HG03558 (cell line): Measurements from ENCODE around the gene DPCD.

Source experiments
- ATAC-seq: cut with Tn5 transposase; IDR thresholded peaks from one replicate; pipeline ENCODE4 v1.9.1; 2021; ENCODE audit warnings: moderate number of reproducible peaks; ENCODE audit not compliant: unreplicated experiment; ENCODE audit errors: extremely low read depth

The DPCD gene

DNA sequence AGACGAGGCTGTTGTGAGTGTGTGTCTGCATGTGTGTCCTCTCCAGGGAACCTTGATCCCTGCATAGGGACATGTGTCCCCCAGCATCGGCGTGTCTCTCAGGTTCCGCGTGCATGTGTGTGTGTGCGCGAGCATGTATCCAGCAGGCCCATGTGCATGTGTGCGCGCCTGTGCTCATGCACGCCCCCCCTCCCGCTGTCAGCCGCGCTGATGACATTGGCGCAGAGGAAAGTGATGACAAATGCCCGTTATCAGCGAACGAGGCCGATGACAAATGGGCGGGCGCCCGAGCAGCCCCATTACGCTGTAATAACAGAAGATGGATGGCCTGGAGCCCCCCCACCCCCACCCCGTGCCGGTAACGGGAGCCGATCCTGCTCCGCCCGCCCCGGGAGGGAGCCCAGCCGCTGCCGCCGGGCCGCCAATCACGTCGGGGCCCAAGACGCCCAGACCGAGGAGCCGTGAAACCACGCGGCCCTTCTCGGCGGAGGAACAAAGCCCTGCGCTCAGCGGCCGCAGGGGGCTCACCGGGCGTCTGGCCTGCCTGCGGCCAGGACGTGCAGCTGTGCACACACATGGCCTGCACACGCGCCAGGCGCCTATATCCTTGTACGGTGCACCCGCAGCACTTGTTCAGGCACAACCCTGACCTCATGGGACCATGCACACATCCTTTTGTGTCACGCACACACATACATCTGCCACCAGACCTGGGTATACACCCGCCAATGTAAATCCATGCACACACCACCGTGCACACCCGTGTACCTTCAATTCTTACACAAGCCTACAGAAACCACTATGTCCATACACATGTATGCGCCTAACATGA, 21.6 kb upstream of the DPCD start:
- no peak for ATAC-seq

- no peak for ATAC-seq
Observed at GRCh38 chr10:101567165-101568006, 20.7 kb upstream of the DPCD start.

DNA sequence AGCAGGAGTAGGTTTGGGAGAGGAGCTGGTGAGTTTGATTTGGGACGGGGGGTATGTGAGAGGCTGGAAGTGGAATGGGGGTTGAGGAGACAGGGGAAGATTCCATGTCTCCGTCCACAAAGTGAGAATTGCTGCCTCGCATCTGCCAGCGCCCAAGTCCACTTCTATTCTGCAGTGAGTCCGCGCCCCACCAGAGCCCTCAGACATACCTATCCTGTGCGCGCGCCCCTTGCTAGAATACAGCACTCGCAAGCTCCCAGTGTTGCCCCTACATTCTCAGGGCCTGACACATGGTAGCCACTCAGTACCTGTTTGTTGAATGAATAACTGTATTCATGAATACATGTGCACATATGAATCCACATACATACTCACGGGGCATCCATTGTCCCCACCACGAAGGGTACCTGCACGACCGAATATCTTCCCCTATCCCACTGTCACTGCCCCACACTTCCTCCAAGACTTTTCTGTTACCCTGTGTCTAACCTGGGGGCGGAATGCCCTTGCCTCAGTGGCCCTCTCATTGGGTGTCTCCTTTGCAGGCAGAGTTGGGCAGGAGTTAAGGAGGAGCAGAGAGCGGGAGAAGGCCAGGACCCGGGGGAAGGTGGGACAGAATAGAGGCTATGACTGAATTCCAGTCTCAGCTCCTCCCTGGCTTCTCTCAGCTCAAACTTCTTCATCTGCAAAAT, 19.9 kb upstream of the DPCD start:
- no peak for ATAC-seq

- no peak for ATAC-seq
Observed at GRCh38 chr10:101569323-101569621, 18.8 kb upstream of the DPCD start.

DNA sequence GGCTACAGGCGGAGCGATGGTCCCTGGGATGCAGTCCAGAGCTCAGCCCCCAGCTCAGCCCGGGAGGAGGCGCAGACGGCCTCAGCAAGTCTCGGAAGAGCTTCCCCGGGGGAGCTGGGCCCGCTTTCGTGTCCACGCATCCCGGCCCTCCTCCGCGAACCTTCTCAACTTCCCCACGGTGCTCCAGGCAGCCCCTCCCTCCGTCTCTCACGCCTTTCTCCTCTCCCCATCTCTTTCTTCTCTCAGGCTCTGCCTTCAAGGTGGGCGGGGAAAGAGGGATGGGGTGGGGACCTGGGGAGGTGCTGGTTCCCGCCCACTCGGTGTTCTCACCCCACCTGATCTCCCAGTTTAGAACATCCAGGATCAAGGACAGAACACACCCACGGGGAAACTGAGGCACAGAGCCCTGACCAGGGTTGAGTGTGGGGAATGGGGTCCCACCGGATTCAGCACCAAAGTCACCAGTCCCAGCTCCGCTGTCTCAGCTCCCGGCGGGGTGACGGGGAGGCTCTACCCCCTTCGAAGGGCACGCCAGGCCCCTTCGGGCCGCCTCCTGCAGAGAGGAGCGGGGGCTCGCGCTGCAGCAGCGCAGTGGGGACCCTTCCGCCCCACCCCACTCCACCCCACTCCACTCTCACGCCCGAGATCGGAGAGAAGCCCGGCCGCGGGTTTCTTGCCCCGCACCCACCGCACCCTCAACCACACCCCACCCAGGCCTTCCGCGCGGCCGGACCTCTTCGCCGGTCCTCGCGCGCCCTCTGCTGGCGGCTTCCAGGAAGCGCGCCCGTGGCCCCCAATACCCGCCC, 18.3 kb upstream of the DPCD start:
- ATAC-seq, result no peak

GRCh38 chr10:101570428-101571270, 17.5 kb upstream of the DPCD start:
- ATAC-seq, result no peak

GRCh38 chr10:101571271-101571925, 16.7 kb upstream of the DPCD start:
- no peak for ATAC-seq

DNA sequence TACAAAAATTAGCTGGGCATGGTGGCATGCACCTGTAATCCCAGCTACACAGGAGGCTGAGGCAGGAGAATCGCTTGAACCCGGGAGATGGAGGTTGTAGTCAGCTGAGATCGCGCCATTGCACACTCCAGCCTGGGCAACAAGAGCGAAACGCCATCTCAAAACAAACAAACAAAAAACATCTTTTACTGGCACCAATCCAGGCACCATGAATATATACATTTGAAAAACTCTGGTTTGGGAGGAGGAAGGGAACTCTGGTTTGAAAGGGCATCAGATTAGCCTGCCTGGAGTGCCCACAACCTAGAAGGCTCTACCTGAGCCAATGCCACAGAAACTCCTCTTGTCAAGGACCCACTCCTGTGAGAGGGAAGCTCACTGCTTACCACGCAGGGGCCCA, 16.0 kb upstream of the DPCD start:
- ATAC-seq, result no peak

- no peak for ATAC-seq
Observed at GRCh38 chr10:101572785-101573184, 15.3 kb upstream of the DPCD start.

DNA sequence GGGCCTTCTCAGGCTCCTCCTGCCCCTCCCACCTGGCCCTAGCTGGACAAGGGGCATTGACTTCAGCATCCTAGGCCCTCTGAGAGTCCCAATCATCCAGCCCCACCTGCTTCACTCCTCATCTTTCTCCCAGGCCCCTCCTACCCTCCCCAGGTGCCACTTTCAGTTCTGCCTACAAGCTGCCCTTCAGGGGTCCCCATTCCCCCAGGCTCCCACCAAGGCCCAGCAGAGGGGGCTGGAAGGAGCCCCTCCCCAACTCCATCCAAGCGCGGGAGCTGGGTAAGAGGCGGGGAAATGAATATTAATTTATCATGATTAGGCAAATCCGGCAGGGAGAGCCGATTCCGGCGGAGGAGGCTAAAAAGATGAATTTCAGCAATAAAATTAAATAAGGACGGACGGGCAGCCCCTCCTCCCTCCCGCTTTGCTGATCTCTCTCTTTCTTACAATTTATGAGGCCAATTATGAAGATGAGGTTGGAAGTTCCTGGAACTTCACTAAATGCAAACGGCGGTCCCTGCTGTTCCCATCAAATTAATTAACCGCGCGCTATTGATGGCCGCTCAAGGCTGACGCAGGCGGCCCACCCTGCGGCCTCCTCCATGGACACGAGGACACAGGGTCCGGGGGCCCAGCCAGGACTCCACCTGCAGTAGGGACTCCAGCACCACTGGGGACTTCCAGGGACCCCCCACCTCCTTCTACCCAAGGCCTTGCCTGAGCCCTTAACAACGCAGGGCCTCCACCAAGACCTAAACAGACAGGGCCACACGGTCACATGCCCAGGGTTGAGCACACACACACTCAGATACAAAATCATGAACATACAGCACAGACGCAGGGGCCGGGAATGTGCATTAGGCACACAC, 14.0 kb upstream of the DPCD start:
- no peak for ATAC-seq

GRCh38 chr10:101575091-101575490, 13.0 kb upstream of the DPCD start:
- no peak for ATAC-seq

DNA sequence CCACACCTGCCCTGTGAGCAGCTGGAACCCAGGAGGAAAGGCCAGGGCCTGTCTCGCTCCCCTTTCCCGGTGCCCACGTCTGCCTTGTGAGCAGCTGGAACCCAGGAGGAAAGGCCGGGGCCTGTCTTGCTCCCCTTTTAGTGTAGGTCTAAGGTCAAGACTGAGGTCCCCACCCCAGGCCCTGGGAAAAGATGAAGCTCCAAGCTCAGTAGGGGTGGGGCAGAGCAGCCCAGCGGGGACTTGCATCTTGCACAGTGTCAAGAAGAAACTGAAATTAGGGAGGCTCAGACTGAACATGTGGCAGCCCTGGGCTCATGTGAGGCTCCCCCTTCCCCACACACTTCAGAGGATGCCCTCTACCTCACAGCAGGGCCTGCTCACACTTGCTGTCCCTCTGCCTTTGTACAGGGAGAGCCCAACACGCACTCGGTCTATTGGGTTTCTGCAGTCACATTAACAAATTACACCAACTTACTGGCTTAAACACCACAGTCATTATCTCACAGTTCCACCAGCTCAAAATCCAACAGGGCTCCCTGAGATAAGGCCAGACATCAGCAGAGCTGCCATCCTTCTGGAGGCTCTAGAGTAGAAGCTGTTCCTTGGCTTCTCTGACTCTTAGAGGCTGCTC, 12.4 kb upstream of the DPCD start:
- no peak for ATAC-seq

DNA sequence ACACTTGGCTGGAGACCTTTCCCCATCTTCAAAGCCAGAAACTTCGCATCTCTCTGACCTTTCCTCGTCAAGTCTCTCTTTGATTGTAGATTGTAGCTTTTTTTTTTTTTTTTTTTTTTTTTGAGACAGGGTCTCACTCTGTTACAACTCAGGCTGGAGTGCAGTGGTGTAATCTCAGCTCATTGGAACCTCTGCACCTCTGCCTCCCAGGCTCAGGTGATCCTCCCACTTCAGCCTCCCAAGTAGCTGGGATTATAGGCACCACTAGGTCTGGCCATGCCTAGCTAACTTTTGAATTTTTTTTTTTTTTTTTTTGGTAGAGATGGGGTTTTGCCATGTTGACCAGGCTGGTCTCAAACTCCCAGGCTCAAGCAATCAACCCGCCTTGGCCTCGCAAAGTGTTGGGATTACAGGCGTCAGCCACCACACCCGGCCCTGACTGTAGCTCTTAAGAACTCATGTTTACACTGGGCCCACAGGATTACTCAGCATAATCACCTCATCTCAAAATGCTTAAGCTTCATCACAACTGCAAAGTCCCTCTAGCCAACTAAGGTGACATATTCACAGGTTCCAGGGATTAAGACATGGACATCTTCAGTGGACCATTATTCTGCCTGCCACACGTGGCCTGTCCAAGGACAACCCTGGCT, 11.8 kb upstream of the DPCD start:
- no peak for ATAC-seq

- ATAC-seq, result no peak
Observed at GRCh38 chr10:101577121-101577871, 10.8 kb upstream of the DPCD start.

GRCh38 chr10:101578192-101578591, 9.9 kb upstream of the DPCD start:
- ATAC-seq, result no peak

GRCh38 chr10:101578803-101579515, 9.2 kb upstream of the DPCD start:
- ATAC-seq, result no peak
